Left lung (tissue), 10 donors: ENCODE measurements around the gene ANP32E. TPM values are rescaled to one million over a fixed set of nuclear protein-coding genes. Genes with fewer than 3 reads are reported as not detected.

Source experiments
- ATAC-seq: fragments of 200-7000 bp; cut with Tn5 transposase; one replicate; pipeline ENCODE4 v1.9.1; 2020; ENCODE audit warnings: moderate library complexity
- DNase-seq, 4 donors: peaks; one replicate each; pipeline ENCODE4 v3.0.0-alpha.2; 2013 to 2020
- H3K27ac ChIP-seq, 2 donors: fragments of 200-600 bp; sonication (generic) in 1 of 2; one replicate each; pipeline versions ENCODE4 v1.5.0 to v1.8.0; 2020 to 2021
- H3K27me3 ChIP-seq, 2 donors: fragments of 200-600 bp; sonication (generic) in 1 of 2; one replicate each; pipeline versions ENCODE4 v1.5.0 to v1.8.0; 2020 to 2021
- H3K36me3 ChIP-seq, 2 donors: fragments of 200-600 bp; sonication (generic) in 1 of 2; one replicate each; pipeline versions ENCODE4 v1.5.0 to v1.8.0; 2020 to 2021
- H3K4me1 ChIP-seq, 2 donors: fragments of 200-600 bp; one replicate each; pipeline ENCODE4 v1.8.0; 2021
- H3K4me3 ChIP-seq, 2 donors: fragments of 200-600 bp; sonication (generic) in 1 of 2; one replicate each; pipeline versions ENCODE4 v1.5.0 to v1.8.0; 2020 to 2021; ENCODE audit warnings: mild to moderate bottlenecking in 1 of 2
- H3K9me3 ChIP-seq, 2 donors: fragments of 200-600 bp; sonication (generic) in 1 of 2; one replicate each; pipeline versions ENCODE4 v1.5.0 to v1.8.0; 2020 to 2021
- intact Hi-C, 2 donors: fragments of 100-400 bp; cut with DNase I; formaldehyde crosslinking; loops; one replicate each; pipeline versions ENCODE4 v1.11.2 to v1.14.2; 2022
- polyA plus RNA-seq, 6 donors: library from polyadenylated mRNA; unstranded; fragments of 120-200 nt; gene quantifications; one replicate each; pipeline ENCODE4 v1.2.1, GENCODE V29; 2013; ENCODE audit not compliant: insufficient read length in 6 of 6
- total RNA-seq, 2 donors: library from RNA; stranded (reverse); fragmentation: NEBNext Ultra II Directional; extraction: Animal tissue kit (Norgen Biotek cat#: 25700); gene quantifications; one replicate each; pipeline ENCODE4 v1.2.1, GENCODE V29; 2021
- TF ChIP-seq, protein P1 (sequence below), 2 donors: fragments of 200-600 bp; sonication (generic) in 1 of 2; IDR thresholded peaks; one replicate each; pipeline versions ENCODE4 v1.5.0 to v1.8.0; 2021; ENCODE audit warnings: antibody characterized with exemption in 2 of 2
- donor health status: DM: no; HTN: yes; CAD: no.
- donor health status: DM: no; HTN: no; CAD: no.

The ANP32E gene
- total and polyA plus RNA-seq, 8 donors, result 27.3 to 112 (median 83.2) TPM

- ATAC-seq (no peak), DNase-seq (no peak)
- no peaks in the 10 kb centered on the region for H3K4me1 ChIP-seq
- no peaks in the 10 kb centered on the region for H3K27me3 ChIP-seq
- TF ChIP-seq, protein P1, sequence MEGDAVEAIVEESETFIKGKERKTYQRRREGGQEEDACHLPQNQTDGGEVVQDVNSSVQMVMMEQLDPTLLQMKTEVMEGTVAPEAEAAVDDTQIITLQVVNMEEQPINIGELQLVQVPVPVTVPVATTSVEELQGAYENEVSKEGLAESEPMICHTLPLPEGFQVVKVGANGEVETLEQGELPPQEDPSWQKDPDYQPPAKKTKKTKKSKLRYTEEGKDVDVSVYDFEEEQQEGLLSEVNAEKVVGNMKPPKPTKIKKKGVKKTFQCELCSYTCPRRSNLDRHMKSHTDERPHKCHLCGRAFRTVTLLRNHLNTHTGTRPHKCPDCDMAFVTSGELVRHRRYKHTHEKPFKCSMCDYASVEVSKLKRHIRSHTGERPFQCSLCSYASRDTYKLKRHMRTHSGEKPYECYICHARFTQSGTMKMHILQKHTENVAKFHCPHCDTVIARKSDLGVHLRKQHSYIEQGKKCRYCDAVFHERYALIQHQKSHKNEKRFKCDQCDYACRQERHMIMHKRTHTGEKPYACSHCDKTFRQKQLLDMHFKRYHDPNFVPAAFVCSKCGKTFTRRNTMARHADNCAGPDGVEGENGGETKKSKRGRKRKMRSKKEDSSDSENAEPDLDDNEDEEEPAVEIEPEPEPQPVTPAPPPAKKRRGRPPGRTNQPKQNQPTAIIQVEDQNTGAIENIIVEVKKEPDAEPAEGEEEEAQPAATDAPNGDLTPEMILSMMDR (IDR thresholded peaks at IDR 0.05), result no peak
- intact Hi-C loops, result no loop called here
- no peak overlapping the region for H3K27ac ChIP-seq
- no peaks in the 10 kb centered on the region for H3K36me3 ChIP-seq
- H3K9me3 ChIP-seq, result no peaks in the 10 kb centered on the region
- H3K4me3 ChIP-seq, result no peak overlapping the region
Measured at GRCh38 chr1:150207281-150207971, 28.5 kb downstream of the ANP32E start.

DNA sequence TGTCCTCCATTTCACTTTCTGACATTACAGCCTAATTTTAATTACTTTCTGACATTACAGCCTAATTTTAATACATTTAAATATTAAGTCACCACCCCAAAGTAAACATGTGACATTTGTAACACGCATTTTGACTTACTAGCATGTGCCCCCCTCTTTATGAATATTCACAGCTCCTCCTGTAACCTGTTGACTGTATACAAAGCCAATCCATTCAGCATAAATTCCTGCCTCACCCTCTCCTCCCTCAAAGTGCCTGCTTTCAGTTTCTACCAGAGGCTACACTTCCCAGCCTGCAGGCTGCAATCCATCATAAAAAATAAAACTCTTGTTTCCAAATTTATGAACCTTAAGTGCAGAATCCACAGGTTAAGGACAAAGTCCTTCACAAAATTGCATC lies 39.5 kb downstream of the ANP32E start:
- intact Hi-C loops, result no loop called here
- H3K9me3 ChIP-seq, result no peaks in the 10 kb centered on the region
- no peak for DNase-seq
- H3K36me3 ChIP-seq, result no peaks in the 10 kb centered on the region
- no peaks in the 10 kb centered on the region for H3K27me3 ChIP-seq
- H3K27ac ChIP-seq, result no peak overlapping the region
- no peak for ATAC-seq
- H3K4me1 ChIP-seq, result no peaks in the 10 kb centered on the region
- TF ChIP-seq, protein P1 (IDR thresholded peaks at IDR 0.05), result no peak
- H3K4me3 ChIP-seq, result no peak overlapping the region

GRCh38 chr1:150194381-150195031 lies 41.4 kb downstream of the ANP32E start:
- intact Hi-C loops, result no loop called here

GRCh38 chr1:150192012-150192411 lies 43.9 kb downstream of the ANP32E start:
- H3K4me3 ChIP-seq, result no peak overlapping the region
- TF ChIP-seq, protein P1 (IDR thresholded peaks at IDR 0.05), result no peak
- ATAC-seq, result peak; percentile 72
- peaks cover 0 to 8% of the 10 kb centered on the region in 2 donors for H3K4me1 ChIP-seq
- no peak for DNase-seq
- intact Hi-C loops, result no loop called here
- H3K27me3 ChIP-seq, result no peaks in the 10 kb centered on the region
- no peaks in the 10 kb centered on the region for H3K36me3 ChIP-seq
- H3K9me3 ChIP-seq, result no peaks in the 10 kb centered on the region
- H3K27ac ChIP-seq, result no peak overlapping the region

More at GRCh38 chr1:150194381-150195031, 41.4 kb downstream of the ANP32E start:
- TF ChIP-seq, protein P1 (IDR thresholded peaks at IDR 0.05), result no peak
- DNase-seq, result no peak
- ATAC-seq, result no peak
- Histone ChIP-seq H3K36me3 (no peaks in the 10 kb centered on the region), H3K4me3 (no peak overlapping the region), H3K27ac (no peak overlapping the region), H3K9me3 (no peaks in the 10 kb centered on the region), H3K4me1 (no peaks in the 10 kb centered on the region), H3K27me3 (no peaks in the 10 kb centered on the region)

DNA sequence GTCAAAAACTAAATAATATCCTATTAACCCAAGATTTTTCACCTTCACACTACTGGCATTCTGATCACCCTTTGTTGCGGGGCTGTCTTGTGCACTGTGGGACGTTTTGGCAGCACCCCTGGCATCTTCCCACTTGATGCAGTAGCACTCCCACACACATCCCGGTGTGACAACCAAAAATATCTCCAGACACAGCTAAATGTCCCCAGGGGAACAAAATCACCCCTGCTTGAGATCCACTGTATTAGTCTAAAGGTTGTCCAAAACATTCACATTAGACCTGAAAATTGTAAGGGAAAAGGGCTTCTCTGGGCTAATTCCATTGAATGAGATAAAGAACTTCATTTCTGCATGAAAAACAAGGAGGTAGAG lies 48.4 kb downstream of the ANP32E start:
- TF ChIP-seq, protein P1 (IDR thresholded peaks at IDR 0.05), result peak; percentile 0 to 4
- intact Hi-C loops, result loop anchor here in 1 of 2 donors (5.0 kb wide), 1 partner anchor 225 kb away; no protein-coding TSS in a partner anchor
- Histone ChIP-seq H3K36me3 (no peaks in the 10 kb centered on the region), H3K9me3 (no peaks in the 10 kb centered on the region), H3K27ac (peak overlapping the region in 1 of 2 donors; percentile 92), H3K27me3 (no peaks in the 10 kb centered on the region), H3K4me3 (no peak overlapping the region), H3K4me1 (peaks cover 0 to 33% of the 10 kb centered on the region in 2 donors)
- ATAC-seq (peak; percentile 9), DNase-seq (no peak)
